Tibial nerve (tissue), 4 donors: ENCODE measurements around the gene KXD1.

Source experiments
- CTCF ChIP-seq, 5 experiments: fragments of 200-600 bp in 3 of 5; fragments of 450-650 bp in 2 of 5; sonication (generic) in 3 of 5; IDR thresholded peaks; one replicate each; pipeline ENCODE4 v1.5.1; 2016 to 2019; ENCODE audit warnings: antibody characterized with exemption in 5 of 5, mild to moderate bottlenecking in 3 of 5, moderate library complexity in 2 of 5
- EP300 ChIP-seq, 2 donors: sonication (generic); formaldehyde crosslinking; IDR thresholded peaks; one replicate each; pipeline ENCODE4 v1.6.1; 2017; ENCODE audit warnings: antibody characterized with exemption in 2 of 2, mild to moderate bottlenecking in 1 of 2
- POLR2A ChIP-seq, 2 donors: fragments of 450-650 bp; IDR thresholded peaks; one replicate each; pipeline ENCODE4 v1.6.1; 2017; ENCODE audit warnings: antibody characterized with exemption in 2 of 2, mild to moderate bottlenecking in 2 of 2, moderate library complexity in 2 of 2

GRCh38 chr19:18518639-18519038 is 39.0 kb upstream of the KXD1 start:
- TF ChIP-seq CTCF (IDR thresholded peaks at IDR 0.05) (no peak), POLR2A (IDR thresholded peaks at IDR 0.05) (no peak), EP300 (IDR thresholded peaks at IDR 0.05) (no peak)
